ENCODE measurements around the gene ZNF575. TPM values are rescaled to one million over a fixed set of nuclear protein-coding genes. Genes with fewer than 3 reads are reported as not detected.

The ZNF575 gene
- total and polyA plus RNA-seq, 2 experiments from 2014 or later = 0.10 to 0.65 TPM

DNA sequence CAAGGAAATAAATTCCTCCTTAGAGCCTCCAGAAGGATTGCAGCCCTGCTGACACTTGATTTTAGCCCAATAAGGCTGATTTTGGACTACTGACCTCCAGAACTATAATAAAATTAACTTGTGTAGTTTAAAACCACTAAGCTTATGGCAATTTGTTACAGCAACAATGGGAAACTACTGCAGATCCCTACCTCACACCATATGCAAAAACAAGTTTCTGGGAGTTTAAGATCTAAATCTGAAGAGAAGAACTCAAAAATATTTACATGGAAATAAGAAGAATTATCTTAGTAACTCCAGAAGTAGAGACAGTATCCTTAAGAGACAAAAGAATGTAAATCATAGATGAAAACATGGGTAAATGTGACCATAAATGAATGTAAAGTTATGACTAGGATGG is 5.9 kb downstream of the ZNF575 start (continued):
- TF ChIP-seq, protein P1, sequence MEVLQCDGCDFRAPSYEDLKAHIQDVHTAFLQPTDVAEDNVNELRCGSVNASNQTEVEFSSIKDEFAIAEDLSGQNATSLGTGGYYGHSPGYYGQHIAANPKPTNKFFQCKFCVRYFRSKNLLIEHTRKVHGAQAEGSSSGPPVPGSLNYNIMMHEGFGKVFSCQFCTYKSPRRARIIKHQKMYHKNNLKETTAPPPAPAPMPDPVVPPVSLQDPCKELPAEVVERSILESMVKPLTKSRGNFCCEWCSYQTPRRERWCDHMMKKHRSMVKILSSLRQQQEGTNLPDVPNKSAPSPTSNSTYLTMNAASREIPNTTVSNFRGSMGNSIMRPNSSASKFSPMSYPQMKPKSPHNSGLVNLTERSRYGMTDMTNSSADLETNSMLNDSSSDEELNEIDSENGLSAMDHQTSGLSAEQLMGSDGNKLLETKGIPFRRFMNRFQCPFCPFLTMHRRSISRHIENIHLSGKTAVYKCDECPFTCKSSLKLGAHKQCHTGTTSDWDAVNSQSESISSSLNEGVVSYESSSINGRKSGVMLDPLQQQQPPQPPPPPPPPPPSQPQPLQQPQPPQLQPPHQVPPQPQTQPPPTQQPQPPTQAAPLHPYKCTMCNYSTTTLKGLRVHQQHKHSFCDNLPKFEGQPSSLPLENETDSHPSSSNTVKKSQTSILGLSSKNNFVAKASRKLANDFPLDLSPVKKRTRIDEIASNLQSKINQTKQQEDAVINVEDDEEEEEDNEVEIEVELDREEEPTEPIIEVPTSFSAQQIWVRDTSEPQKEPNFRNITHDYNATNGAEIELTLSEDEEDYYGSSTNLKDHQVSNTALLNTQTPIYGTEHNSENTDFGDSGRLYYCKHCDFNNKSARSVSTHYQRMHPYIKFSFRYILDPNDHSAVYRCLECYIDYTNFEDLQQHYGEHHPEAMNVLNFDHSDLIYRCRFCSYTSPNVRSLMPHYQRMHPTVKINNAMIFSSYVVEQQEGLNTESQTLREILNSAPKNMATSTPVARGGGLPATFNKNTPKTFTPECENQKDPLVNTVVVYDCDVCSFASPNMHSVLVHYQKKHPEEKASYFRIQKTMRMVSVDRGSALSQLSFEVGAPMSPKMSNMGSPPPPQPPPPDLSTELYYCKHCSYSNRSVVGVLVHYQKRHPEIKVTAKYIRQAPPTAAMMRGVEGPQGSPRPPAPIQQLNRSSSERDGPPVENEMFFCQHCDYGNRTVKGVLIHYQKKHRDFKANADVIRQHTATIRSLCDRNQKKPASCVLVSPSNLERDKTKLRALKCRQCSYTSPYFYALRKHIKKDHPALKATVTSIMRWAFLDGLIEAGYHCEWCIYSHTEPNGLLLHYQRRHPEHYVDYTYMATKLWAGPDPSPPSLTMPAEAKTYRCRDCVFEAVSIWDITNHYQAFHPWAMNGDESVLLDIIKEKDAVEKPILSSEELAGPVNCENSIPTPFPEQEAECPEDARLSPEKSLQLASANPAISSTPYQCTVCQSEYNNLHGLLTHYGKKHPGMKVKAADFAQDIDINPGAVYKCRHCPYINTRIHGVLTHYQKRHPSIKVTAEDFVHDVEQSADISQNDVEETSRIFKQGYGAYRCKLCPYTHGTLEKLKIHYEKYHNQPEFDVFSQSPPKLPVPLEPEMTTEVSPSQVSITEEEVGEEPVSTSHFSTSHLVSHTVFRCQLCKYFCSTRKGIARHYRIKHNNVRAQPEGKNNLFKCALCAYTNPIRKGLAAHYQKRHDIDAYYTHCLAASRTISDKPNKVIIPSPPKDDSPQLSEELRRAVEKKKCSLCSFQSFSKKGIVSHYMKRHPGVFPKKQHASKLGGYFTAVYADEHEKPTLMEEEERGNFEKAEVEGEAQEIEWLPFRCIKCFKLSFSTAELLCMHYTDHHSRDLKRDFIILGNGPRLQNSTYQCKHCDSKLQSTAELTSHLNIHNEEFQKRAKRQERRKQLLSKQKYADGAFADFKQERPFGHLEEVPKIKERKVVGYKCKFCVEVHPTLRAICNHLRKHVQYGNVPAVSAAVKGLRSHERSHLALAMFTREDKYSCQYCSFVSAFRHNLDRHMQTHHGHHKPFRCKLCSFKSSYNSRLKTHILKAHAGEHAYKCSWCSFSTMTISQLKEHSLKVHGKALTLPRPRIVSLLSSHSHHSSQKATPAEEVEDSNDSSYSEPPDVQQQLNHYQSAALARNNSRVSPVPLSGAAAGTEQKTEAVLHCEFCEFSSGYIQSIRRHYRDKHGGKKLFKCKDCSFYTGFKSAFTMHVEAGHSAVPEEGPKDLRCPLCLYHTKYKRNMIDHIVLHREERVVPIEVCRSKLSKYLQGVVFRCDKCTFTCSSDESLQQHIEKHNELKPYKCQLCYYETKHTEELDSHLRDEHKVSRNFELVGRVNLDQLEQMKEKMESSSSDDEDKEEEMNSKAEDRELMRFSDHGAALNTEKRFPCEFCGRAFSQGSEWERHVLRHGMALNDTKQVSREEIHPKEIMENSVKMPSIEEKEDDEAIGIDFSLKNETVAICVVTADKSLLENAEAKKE (CRISPR knock-in tag; IDR thresholded peaks at IDR 0.05) = no peak
- TF ChIP-seq EZH2 (IDR thresholded peaks at IDR 0.05; ENCODE audit: low read depth, unreplicated experiment) (no peak), POLR2AphosphoS5 (IDR thresholded peaks at IDR 0.05; ENCODE audit: low read depth) (no peak), STAT1 (IDR thresholded peaks at IDR 0.05; ENCODE audit: unreplicated experiment) (no peak), ZNF114 (CRISPR knock-in tag; IDR thresholded peaks at IDR 0.05) (no peak)

DNA sequence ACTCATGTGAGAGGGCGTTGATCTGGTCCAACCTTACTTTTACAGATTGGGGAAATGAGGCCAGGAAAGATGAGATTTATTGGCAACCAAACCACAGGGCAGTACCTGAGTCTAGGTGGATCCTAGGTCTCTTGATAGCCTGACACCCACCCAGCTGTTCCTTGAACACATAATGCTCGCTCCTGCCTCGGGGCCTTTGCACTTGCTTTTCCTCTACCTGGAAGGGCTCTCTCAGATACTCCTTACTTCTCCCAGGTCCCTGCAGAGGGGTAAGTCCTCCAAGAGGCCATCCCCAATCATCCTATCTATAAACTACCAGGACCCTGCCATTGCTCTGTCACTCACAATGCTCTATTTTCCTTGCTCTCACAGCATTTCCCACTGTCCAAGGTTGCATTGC is 7.4 kb downstream of the ZNF575 start:
- Mint-ChIP-seq H3K9me3 (peaks cover 21% of the 10 kb centered on the region), H3K36me3 (ENCODE audit: low read depth) (peaks cover 76% of the 10 kb centered on the region), H3K27ac (no peak overlapping the region), H3K27me3 (ENCODE audit: insufficient read depth, low read depth, poor library complexity) (peaks cover 3% of the 10 kb centered on the region), H3K4me1 (peaks cover 4% of the 10 kb centered on the region), H3K4me3 (no peak overlapping the region)
- H3K27ac ChIP-seq (ENCODE audit: low read depth) = no peak overlapping the region
- peaks cover 17% of the 10 kb centered on the region for H3K36me3 ChIP-seq (ENCODE audit: insufficient read depth)
- H3K27me3 ChIP-seq (ENCODE audit: insufficient read depth) = no peaks in the 10 kb centered on the region
- H3K79me2 ChIP-seq (replicated peaks; ENCODE audit: insufficient read depth) = no peaks in the 10 kb centered on the region
- no peak for DNase-seq (ENCODE audit: low spot score)
- H2AFZ ChIP-seq = no peak overlapping the region
- no peaks in the 10 kb centered on the region; the same call in 1 of the 2 replicates for H4K20me1 ChIP-seq (replicated peaks; ENCODE audit: insufficient read depth)
- H3F3A ChIP-seq (replicated peaks; ENCODE audit: low read depth) = no peaks in the 10 kb centered on the region
- no peak for ATAC-seq
- no peaks in the 10 kb centered on the region for H3K4me1 ChIP-seq (ENCODE audit: insufficient read depth)
- no peak overlapping the region for H3K4me2 ChIP-seq
- H3K4me3 ChIP-seq = no peak overlapping the region
- TF ChIP-seq EZH2 (IDR thresholded peaks at IDR 0.05; ENCODE audit: low read depth, unreplicated experiment) (no peak), ZNF114 (CRISPR knock-in tag; IDR thresholded peaks at IDR 0.05) (no peak), ZNF331 (CRISPR knock-in tag; IDR thresholded peaks at IDR 0.05; ENCODE audit: low read depth) (no peak), JUNB (IDR thresholded peaks at IDR 0.05; ENCODE audit: unreplicated experiment) (no peak), STAT1 (IDR thresholded peaks at IDR 0.05; ENCODE audit: unreplicated experiment) (no peak), NANOG (IDR thresholded peaks at IDR 0.05; ENCODE audit: borderline replicate concordance) (no peak)
- TF ChIP-seq, protein P2, sequence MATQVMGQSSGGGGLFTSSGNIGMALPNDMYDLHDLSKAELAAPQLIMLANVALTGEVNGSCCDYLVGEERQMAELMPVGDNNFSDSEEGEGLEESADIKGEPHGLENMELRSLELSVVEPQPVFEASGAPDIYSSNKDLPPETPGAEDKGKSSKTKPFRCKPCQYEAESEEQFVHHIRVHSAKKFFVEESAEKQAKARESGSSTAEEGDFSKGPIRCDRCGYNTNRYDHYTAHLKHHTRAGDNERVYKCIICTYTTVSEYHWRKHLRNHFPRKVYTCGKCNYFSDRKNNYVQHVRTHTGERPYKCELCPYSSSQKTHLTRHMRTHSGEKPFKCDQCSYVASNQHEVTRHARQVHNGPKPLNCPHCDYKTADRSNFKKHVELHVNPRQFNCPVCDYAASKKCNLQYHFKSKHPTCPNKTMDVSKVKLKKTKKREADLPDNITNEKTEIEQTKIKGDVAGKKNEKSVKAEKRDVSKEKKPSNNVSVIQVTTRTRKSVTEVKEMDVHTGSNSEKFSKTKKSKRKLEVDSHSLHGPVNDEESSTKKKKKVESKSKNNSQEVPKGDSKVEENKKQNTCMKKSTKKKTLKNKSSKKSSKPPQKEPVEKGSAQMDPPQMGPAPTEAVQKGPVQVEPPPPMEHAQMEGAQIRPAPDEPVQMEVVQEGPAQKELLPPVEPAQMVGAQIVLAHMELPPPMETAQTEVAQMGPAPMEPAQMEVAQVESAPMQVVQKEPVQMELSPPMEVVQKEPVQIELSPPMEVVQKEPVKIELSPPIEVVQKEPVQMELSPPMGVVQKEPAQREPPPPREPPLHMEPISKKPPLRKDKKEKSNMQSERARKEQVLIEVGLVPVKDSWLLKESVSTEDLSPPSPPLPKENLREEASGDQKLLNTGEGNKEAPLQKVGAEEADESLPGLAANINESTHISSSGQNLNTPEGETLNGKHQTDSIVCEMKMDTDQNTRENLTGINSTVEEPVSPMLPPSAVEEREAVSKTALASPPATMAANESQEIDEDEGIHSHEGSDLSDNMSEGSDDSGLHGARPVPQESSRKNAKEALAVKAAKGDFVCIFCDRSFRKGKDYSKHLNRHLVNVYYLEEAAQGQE (IDR thresholded peaks at IDR 0.05; ENCODE audit: unreplicated experiment) = no peak
- H3K9me2 ChIP-seq (ENCODE audit: insufficient read depth) = 0 out of 2 replicates have a peak, but pooled peaks cover 3% of the 10 kb centered on the region

Data from GM23338 (cell line).